22Rv1 (cell line): ENCODE data around the gene SIK2.

ENCODE experiments used
- ZFX ChIP-seq: fragments of 450-650 bp; IDR thresholded peaks from 2 replicates; pipeline ENCODE4 v1.6.1; 2017; ENCODE audit warnings: antibody characterized with exemption, borderline replicate concordance
- TF ChIP-seq, protein P1 (sequence below): fragments of 450-650 bp; IDR thresholded peaks from 2 replicates; pipeline ENCODE4 v1.5.1; 2017; ENCODE audit warnings: mild to moderate bottlenecking

DNA sequence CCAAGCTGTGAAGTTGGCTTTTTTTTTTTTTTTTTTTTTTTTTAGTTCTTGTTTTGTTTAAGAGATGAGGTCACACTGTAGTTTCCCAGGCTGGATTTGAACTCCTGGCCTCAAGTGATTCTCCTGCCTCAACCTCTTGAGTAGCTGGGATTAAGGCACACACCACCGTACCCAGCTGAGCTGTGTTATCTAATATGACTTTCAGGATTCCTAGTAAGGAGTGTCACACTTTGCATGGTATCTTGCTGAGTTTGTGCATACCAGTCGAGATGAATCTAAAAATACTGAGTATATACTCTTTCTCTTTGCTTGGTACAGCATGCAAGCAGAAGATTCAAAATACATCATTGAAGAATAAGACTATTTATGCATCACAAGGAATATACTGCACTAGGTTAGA lies 58.6 kb downstream of the SIK2 start:
- TF ChIP-seq, protein P1, sequence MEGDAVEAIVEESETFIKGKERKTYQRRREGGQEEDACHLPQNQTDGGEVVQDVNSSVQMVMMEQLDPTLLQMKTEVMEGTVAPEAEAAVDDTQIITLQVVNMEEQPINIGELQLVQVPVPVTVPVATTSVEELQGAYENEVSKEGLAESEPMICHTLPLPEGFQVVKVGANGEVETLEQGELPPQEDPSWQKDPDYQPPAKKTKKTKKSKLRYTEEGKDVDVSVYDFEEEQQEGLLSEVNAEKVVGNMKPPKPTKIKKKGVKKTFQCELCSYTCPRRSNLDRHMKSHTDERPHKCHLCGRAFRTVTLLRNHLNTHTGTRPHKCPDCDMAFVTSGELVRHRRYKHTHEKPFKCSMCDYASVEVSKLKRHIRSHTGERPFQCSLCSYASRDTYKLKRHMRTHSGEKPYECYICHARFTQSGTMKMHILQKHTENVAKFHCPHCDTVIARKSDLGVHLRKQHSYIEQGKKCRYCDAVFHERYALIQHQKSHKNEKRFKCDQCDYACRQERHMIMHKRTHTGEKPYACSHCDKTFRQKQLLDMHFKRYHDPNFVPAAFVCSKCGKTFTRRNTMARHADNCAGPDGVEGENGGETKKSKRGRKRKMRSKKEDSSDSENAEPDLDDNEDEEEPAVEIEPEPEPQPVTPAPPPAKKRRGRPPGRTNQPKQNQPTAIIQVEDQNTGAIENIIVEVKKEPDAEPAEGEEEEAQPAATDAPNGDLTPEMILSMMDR = no peak
- TF ChIP-seq ZFX = no peak
